Measurements from ENCODE around the gene CISH. TPM values are rescaled to one million over a fixed set of nuclear protein-coding genes. Genes with fewer than 3 reads are reported as not detected.

The CISH gene
- total and polyA plus RNA-seq, 9 of the 15 experiments (the other 6 are each of a cell fraction or from before 2014, with no cell fraction given): 1.7 to 47.7 (median 18.3) TPM

- TF ChIP-seq ZNF407 (IDR thresholded peaks at IDR 0.05; ENCODE audit: low read depth) (no peak), ZNF518B (CRISPR knock-in tag; IDR thresholded peaks at IDR 0.05) (no peak), KDM2B (CRISPR knock-in tag; IDR thresholded peaks at IDR 0.05) (no peak), ZNF12 (CRISPR knock-in tag; IDR thresholded peaks at IDR 0.05) (no peak), ELF1 (tag; IDR thresholded peaks at IDR 0.05) (no peak), SMAD3 (CRISPR knock-in tag; conservative IDR thresholded peaks at IDR 0.05) (no peak), POU5F1 (IDR thresholded peaks at IDR 0.05; ENCODE audit: borderline replicate concordance, low read depth, low read length, partially characterized antibody) (no peak), PHB2 (IDR thresholded peaks at IDR 0.05; ENCODE audit: low read depth) (no peak), BACH1 (tag; IDR thresholded peaks at IDR 0.05) (no peak), PML (IDR thresholded peaks at IDR 0.05; ENCODE audit: low read length) (no peak; the same call in 1 of the 2 replicates), ELF4 (CRISPR knock-in tag; IDR thresholded peaks at IDR 0.05) (no peak), IRF1 (CRISPR knock-in tag; IDR thresholded peaks at IDR 0.05; ENCODE audit: borderline replicate concordance) (no peak), MCM3 (IDR thresholded peaks at IDR 0.05) (no peak), ZNF75A (CRISPR knock-in tag; IDR thresholded peaks at IDR 0.05) (no peak), MAZ (CRISPR knock-in tag; conservative IDR thresholded peaks at IDR 0.05 in 1 of 2, IDR thresholded peaks at IDR 0.05 in 1 of 2) (0 out of 4 replicates have a peak, but pooled peaks of 1 of the 2 experiments have one; percentile 20)
These were observed 4.1 kb downstream of the CISH start (continued) for GRCh38 chr3:50607271-50608091.

Data from K562 (cell line).